GM12873 (cell line): ENCODE results near the gene COQ8A.

Experiments used
- TF ChIP-seq, protein P1 (sequence below): IDR thresholded peaks from 2 replicates; pipeline ENCODE4 v1.5.1; 2012; ENCODE audit warnings: low read depth, mild to moderate bottlenecking, moderate library complexity, low read length, control low read depth; ENCODE audit not compliant: insufficient read depth; ENCODE audit errors: missing control alignments

Gene COQ8A

GRCh38 chr1:226943927-226944326 is 3.8 kb downstream of the COQ8A start:
- TF ChIP-seq, protein P1, sequence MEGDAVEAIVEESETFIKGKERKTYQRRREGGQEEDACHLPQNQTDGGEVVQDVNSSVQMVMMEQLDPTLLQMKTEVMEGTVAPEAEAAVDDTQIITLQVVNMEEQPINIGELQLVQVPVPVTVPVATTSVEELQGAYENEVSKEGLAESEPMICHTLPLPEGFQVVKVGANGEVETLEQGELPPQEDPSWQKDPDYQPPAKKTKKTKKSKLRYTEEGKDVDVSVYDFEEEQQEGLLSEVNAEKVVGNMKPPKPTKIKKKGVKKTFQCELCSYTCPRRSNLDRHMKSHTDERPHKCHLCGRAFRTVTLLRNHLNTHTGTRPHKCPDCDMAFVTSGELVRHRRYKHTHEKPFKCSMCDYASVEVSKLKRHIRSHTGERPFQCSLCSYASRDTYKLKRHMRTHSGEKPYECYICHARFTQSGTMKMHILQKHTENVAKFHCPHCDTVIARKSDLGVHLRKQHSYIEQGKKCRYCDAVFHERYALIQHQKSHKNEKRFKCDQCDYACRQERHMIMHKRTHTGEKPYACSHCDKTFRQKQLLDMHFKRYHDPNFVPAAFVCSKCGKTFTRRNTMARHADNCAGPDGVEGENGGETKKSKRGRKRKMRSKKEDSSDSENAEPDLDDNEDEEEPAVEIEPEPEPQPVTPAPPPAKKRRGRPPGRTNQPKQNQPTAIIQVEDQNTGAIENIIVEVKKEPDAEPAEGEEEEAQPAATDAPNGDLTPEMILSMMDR, result no peak

DNA sequence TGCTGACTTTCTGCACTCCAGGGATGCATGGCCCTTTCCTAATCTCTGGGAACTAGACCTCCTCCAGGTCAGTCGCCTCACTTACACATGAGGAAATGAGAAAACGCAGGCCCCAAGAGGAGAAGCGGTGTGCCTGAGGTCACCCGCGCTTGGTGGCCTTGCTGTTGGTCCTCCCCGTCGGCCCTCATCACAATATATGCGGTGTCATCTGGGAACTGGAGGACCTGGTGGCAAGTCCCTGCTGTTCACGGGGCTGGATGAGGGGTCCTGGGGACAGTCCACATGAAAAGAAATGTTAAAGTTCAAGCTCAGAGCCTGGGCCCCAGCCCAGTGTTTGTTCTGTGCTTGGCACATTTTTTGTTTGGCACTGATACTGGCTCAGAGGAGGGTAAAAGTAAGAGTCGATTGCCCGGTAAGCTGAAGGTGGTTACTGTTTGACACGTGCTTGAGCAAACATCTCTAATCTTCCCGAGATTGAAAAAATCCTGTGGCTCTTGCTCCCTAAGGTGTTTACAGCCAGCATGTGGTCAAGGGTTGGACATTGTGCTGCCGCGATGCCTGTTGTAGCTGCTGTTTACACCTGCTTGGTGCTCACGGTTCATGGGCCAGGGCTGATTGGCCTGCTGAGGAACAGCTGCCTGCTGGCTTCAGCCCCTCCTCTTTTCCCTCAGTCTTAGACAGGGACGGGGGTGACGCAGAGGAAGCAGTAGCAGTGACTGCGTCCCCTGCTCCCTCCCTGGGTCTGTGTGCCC is 5.2 kb downstream of the COQ8A start:
- TF ChIP-seq, protein P1, result no peak

DNA sequence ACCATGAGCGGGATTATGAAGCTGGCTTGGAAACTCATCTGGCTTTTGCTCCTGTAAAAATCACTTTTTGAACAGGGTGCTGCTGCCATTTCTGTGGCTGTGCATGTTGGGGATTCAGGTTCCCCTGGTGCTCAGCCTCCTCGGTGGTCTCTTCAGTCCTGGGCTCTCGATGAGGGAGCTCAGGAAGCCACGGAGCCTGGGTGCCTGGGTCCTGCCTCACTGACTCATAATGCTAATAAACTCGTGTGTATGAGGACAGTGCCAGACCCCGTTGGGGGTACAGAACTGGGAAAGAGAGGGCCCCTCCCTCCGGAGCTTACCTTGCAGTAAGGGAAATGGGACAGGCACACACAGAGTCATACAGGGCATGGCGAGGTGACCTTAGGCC is 5.8 kb downstream of the COQ8A start:
- TF ChIP-seq, protein P1, result no peak

GRCh38 chr1:226946285-226946684 is 6.2 kb downstream of the COQ8A start:
- TF ChIP-seq, protein P1, result no peak

- TF ChIP-seq, protein P1, result no peak
These were observed 6.7 kb downstream of the COQ8A start for GRCh38 chr1:226946841-226947240.

GRCh38 chr1:226948051-226948450 is 8.0 kb downstream of the COQ8A start:
- TF ChIP-seq, protein P1, result no peak

- TF ChIP-seq, protein P1, result no peak
These were observed 8.4 kb downstream of the COQ8A start for GRCh38 chr1:226948480-226948879.

DNA sequence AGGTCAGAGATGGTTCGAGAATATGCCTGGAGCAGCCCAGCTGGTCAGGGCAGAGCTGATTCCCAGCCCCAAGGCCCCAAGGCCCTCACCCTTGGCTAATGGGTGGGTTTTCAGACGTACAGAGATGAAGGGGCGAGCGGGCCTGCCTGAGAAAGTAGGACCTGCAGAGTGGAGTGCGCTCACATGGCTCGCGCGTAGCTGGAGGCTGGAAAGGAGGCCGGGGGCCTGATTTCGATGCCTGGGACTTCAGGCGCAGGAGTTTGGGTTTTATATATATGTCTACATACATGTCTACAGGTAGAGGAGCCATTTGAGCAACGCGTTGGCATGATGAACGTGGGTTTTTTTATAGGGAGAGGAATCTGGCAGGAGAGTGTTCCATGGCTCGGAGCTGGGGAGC is 8.9 kb downstream of the COQ8A start:
- TF ChIP-seq, protein P1, result no peak
